ENCODE measurements around the gene DPYD. TPM values are rescaled to one million over a fixed set of nuclear protein-coding genes. Genes with fewer than 3 reads are reported as not detected.

The DPYD gene
- total RNA-seq, 1 donor from 2014 or later, result 8.8 TPM

- no peak for TF ChIP-seq CTCF (IDR thresholded peaks at IDR 0.05; ENCODE audit: insufficient read depth, low read depth, low read length)
- TF ChIP-seq EZH2 (IDR thresholded peaks at IDR 0.05; ENCODE audit: insufficient read depth, low read length), result no peak
- no peak overlapping the region for H3K4me2 ChIP-seq (ENCODE audit: low read length)
- no peak for DNase-seq (ENCODE audit: low read depth)
- no peak overlapping the region for H3K27ac ChIP-seq (ENCODE audit: low read depth, low read length)
- H4K20me1 ChIP-seq (ENCODE audit: insufficient read depth, low read length), result no peaks in the 10 kb centered on the region
- peaks cover 5% of the 10 kb centered on the region for H3K4me1 ChIP-seq (ENCODE audit: insufficient read depth, low read length)
- no peaks in the 10 kb centered on the region for H3K9me3 ChIP-seq (ENCODE audit: insufficient read depth, low read depth, low read length)
- no peaks in the 10 kb centered on the region for H3K9me3 Mint-ChIP-seq (ENCODE audit: unreplicated experiment)
- H3K4me1 Mint-ChIP-seq (ENCODE audit: low read depth, unreplicated experiment), result peaks cover 9% of the 10 kb centered on the region
- H3K79me2 ChIP-seq (ENCODE audit: insufficient read depth, low read length), result no peaks in the 10 kb centered on the region
- no peak overlapping the region for H3K9ac ChIP-seq (ENCODE audit: low read length)
- H3K27me3 ChIP-seq (ENCODE audit: insufficient read depth, low read length), result no peaks in the 10 kb centered on the region
- no peaks in the 10 kb centered on the region for H3K27me3 Mint-ChIP-seq (ENCODE audit: low read depth, unreplicated experiment)
- H3K36me3 Mint-ChIP-seq (ENCODE audit: low read depth, unreplicated experiment), result no peaks in the 10 kb centered on the region
- H3K4me3 Mint-ChIP-seq (ENCODE audit: unreplicated experiment), result no peak overlapping the region
- no peak overlapping the region for H2AFZ ChIP-seq (ENCODE audit: low read depth, low read length)
- no peak overlapping the region for H3K4me3 ChIP-seq (ENCODE audit: insufficient read depth, low read depth, low read length)
- H3K36me3 ChIP-seq (ENCODE audit: insufficient read depth, low read length), result no peaks in the 10 kb centered on the region
- FAIRE-seq, result no peak
- H3K27ac Mint-ChIP-seq (ENCODE audit: unreplicated experiment), result no peak overlapping the region
These were observed 343.2 kb downstream of the DPYD start for GRCh38 chr1:97577613-97578012.

- Histone ChIP-seq H3K4me1 (ENCODE audit: insufficient read depth, low read length) (no peaks in the 10 kb centered on the region), H3K4me3 (ENCODE audit: insufficient read depth, low read depth, low read length) (no peak overlapping the region), H3K27me3 (ENCODE audit: insufficient read depth, low read length) (no peaks in the 10 kb centered on the region), H2AFZ (ENCODE audit: low read depth, low read length) (no peak overlapping the region), H3K4me2 (ENCODE audit: low read length) (no peak overlapping the region), H3K27ac (ENCODE audit: low read depth, low read length) (no peak overlapping the region), H3K79me2 (ENCODE audit: insufficient read depth, low read length) (no peaks in the 10 kb centered on the region), H4K20me1 (ENCODE audit: insufficient read depth, low read length) (no peaks in the 10 kb centered on the region), H3K36me3 (ENCODE audit: insufficient read depth, low read length) (no peaks in the 10 kb centered on the region), H3K9me3 (ENCODE audit: insufficient read depth, low read depth, low read length) (no peaks in the 10 kb centered on the region), H3K9ac (ENCODE audit: low read length) (no peak overlapping the region)
- FAIRE-seq (no peak), DNase-seq (ENCODE audit: low read depth) (no peak)
- Mint-ChIP-seq H3K27ac (ENCODE audit: unreplicated experiment) (no peak overlapping the region), H3K9me3 (ENCODE audit: unreplicated experiment) (no peaks in the 10 kb centered on the region), H3K4me1 (ENCODE audit: low read depth, unreplicated experiment) (no peaks in the 10 kb centered on the region), H3K4me3 (ENCODE audit: unreplicated experiment) (no peak overlapping the region), H3K36me3 (ENCODE audit: low read depth, unreplicated experiment) (no peaks in the 10 kb centered on the region), H3K27me3 (ENCODE audit: low read depth, unreplicated experiment) (no peaks in the 10 kb centered on the region)
- no peak for TF ChIP-seq CTCF (IDR thresholded peaks at IDR 0.05; ENCODE audit: insufficient read depth, low read depth, low read length)
- no peak for TF ChIP-seq EZH2 (IDR thresholded peaks at IDR 0.05; ENCODE audit: insufficient read depth, low read length)
These were observed 347.3 kb downstream of the DPYD start for GRCh38 chr1:97573553-97573952.

GRCh38 chr1:97572561-97572960 is 348.3 kb downstream of the DPYD start:
- Histone ChIP-seq H3K9me3 (ENCODE audit: insufficient read depth, low read depth, low read length) (no peaks in the 10 kb centered on the region), H3K4me3 (ENCODE audit: insufficient read depth, low read depth, low read length) (no peak overlapping the region), H3K79me2 (ENCODE audit: insufficient read depth, low read length) (no peaks in the 10 kb centered on the region), H2AFZ (ENCODE audit: low read depth, low read length) (no peak overlapping the region), H3K27me3 (ENCODE audit: insufficient read depth, low read length) (no peaks in the 10 kb centered on the region), H3K9ac (ENCODE audit: low read length) (no peak overlapping the region), H3K4me1 (ENCODE audit: insufficient read depth, low read length) (no peaks in the 10 kb centered on the region), H3K36me3 (ENCODE audit: insufficient read depth, low read length) (no peaks in the 10 kb centered on the region), H3K27ac (ENCODE audit: low read depth, low read length) (no peak overlapping the region), H4K20me1 (ENCODE audit: insufficient read depth, low read length) (no peaks in the 10 kb centered on the region), H3K4me2 (ENCODE audit: low read length) (no peak overlapping the region)
- DNase-seq (ENCODE audit: low read depth), result peak; percentile 18
- Mint-ChIP-seq H3K4me3 (ENCODE audit: unreplicated experiment) (no peak overlapping the region), H3K27me3 (ENCODE audit: low read depth, unreplicated experiment) (no peaks in the 10 kb centered on the region), H3K4me1 (ENCODE audit: low read depth, unreplicated experiment) (no peaks in the 10 kb centered on the region), H3K9me3 (ENCODE audit: unreplicated experiment) (no peaks in the 10 kb centered on the region), H3K27ac (ENCODE audit: unreplicated experiment) (no peak overlapping the region), H3K36me3 (ENCODE audit: low read depth, unreplicated experiment) (no peaks in the 10 kb centered on the region)
- TF ChIP-seq EZH2 (IDR thresholded peaks at IDR 0.05; ENCODE audit: insufficient read depth, low read length) (no peak), CTCF (IDR thresholded peaks at IDR 0.05; ENCODE audit: insufficient read depth, low read depth, low read length) (no peak)
- FAIRE-seq, result no peak

Data from astrocyte (in vitro differentiated cells and primary cell).